Astrocyte (in vitro differentiated cells and primary cell): Measurements from ENCODE around the gene MBNL3.

ENCODE experiments used
- EZH2 ChIP-seq: IDR thresholded peaks from 2 replicates; pipeline ENCODE4 v1.6.1; 2012; ENCODE audit warnings: mild to moderate bottlenecking, low read length, inconsistent platforms; ENCODE audit not compliant: insufficient read depth
- TF ChIP-seq, protein P1 (sequence below): IDR thresholded peaks from 2 replicates; pipeline ENCODE4 v1.5.1; 2011; ENCODE audit warnings: low read depth, mild to moderate bottlenecking, inconsistent platforms, low read length, moderate library complexity; ENCODE audit not compliant: insufficient read depth

DNA sequence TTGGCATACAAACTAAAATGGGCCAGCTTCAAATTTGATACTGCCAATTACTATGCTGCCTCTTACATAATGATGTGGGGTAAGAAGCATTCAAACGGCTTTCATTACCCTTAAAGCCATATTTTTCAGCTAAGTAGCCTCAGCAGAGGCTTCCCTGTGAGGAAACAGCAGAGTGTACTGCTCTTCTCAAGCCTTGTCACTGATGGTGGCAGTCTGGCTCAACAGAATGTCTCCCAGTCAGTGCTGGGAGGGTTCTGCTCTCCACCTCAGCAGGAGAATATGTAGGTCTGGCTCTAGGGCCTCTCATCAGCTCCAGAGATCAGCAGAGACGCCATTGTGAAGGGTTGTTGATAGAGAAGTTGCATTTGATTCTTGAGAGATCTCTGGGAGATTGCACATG, 44.6 kb upstream of the MBNL3 start:
- TF ChIP-seq, protein P1, sequence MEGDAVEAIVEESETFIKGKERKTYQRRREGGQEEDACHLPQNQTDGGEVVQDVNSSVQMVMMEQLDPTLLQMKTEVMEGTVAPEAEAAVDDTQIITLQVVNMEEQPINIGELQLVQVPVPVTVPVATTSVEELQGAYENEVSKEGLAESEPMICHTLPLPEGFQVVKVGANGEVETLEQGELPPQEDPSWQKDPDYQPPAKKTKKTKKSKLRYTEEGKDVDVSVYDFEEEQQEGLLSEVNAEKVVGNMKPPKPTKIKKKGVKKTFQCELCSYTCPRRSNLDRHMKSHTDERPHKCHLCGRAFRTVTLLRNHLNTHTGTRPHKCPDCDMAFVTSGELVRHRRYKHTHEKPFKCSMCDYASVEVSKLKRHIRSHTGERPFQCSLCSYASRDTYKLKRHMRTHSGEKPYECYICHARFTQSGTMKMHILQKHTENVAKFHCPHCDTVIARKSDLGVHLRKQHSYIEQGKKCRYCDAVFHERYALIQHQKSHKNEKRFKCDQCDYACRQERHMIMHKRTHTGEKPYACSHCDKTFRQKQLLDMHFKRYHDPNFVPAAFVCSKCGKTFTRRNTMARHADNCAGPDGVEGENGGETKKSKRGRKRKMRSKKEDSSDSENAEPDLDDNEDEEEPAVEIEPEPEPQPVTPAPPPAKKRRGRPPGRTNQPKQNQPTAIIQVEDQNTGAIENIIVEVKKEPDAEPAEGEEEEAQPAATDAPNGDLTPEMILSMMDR: no peak
- TF ChIP-seq EZH2: no peak
